HG03280 (cell line): ENCODE data around the gene GPRC5B.

Source experiments
- ATAC-seq: cut with Tn5 transposase; IDR thresholded peaks from one replicate; pipeline ENCODE4 v1.9.1; 2021; ENCODE audit warnings: mild to moderate bottlenecking, moderate library complexity; ENCODE audit not compliant: unreplicated experiment

GPRC5B gene

GRCh38 chr16:19898924-19899604 lies 14.4 kb upstream of the GPRC5B start:
- ATAC-seq = no peak

- no peak for ATAC-seq
Observed at GRCh38 chr16:19898166-19898565, 13.5 kb upstream of the GPRC5B start.

DNA sequence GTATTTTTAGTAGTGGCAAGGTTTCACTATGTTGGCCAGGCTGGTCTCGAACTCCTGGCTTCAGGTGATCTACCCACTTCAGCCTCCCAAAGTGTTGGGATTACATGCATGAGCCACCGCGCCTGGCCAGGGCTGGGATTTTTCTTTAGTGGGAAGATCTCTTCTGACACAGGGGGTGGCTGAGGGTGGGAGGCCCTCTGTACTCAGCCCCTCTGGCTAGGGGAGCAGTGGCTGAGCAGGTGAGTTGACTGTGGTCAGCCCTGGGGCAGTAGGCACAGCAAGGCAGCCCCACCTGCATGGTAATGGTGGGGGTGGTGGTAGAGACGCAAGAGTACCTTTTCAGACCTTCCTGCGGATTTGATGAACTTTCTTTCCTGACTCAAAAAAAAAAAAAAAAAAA lies 12.3 kb upstream of the GPRC5B start:
- ATAC-seq = no peak

DNA sequence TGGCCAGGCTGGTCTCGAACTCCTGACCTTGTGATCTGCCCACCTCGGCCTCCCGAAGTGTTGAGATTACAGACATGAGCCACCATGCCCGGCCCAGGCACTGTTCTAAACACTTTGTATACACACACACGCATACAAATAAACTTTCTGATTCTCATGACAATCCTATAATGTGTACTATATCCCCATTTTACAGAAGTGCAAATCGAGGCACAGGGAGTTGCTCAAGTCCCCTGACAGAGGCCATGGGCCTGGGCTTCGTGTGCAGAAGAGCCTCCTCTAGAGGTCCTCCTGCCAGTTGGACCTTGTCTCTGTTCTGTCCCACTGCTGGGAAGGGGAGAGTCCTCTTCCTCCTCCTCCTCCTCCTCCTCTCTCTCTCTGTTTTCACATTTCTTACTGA lies 9.9 kb upstream of the GPRC5B start:
- no peak for ATAC-seq

DNA sequence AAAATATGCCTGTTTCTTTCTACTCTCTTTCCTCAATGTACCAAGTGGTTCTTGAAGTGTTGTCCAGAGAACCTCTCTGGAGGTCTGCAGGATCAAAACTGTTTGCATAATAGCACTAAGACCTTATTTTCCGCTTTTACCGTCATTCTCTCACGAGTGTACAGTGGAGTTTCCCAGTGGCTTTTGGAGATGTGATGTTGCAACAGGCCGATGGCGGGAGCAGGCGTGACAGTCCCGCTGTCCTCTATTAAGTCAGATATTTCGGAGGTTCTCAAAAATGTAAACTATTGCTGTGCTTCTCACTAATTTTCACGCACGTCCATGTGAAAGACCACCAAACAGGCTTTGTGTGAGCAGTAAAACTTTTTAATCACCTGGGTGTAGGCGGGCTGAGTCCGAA lies 8.3 kb upstream of the GPRC5B start:
- no peak for ATAC-seq

GRCh38 chr16:19890901-19891300 lies 6.3 kb upstream of the GPRC5B start:
- no peak for ATAC-seq

DNA sequence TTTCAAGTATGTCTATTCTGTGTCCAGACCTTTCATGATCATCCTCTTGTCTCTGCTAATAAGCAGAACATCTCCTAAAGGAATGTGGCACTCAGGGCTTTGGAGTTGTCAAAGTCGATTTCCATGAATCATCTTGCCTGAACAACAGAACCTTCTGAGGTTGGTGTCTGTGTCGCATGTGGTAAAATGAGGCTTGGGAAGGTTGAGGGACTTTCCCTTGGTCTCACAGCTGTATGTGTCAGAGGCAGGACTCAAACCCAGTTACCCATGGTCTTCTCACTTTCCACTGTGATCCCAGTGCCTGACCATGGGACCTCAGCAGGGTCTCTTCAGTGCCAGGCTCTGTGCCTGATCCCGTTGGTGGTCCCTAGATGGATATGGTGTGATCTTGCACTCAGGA lies 4.2 kb upstream of the GPRC5B start:
- ATAC-seq = no peak

DNA sequence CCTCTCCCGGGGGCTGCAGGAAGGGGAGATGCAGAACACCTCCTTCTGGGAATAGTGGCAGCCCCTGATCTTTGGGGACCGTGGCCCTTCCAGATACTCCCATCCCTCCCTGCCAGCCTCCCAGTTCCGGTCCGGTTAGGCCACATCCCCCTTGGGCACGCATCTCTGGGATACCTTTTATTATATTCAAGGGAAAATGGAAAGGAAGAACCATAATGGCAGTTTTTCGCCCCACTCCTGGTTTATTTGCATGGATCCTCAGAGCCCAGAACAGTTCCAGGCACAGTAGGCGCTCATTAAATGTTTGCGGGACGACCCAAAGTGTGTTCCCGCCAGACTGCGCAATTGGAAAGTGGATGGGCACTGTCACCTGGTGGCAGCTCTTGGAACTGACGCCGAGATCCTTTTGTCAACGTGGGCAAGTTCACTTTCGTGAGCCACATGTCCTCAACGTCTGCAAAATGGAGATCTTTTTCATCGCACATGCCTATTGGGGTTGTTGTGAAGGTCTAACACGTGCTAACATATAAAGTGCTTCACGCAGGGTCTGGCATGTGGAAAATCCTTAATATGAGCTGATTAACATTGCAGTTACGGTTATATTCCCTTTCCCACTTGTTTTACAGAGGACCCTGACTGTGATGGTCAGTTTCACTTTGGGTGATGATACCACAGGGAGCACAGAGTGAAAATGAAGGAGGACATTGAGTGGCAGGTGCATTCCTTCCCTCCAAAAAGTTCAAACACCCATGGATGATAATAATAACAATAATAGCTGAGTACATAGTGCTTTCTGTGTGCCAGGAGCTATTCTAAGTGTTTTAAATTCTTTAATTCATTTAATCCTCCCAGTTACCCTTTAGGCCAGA lies 1.7 kb upstream of the GPRC5B start:
- ATAC-seq = no peak

DNA sequence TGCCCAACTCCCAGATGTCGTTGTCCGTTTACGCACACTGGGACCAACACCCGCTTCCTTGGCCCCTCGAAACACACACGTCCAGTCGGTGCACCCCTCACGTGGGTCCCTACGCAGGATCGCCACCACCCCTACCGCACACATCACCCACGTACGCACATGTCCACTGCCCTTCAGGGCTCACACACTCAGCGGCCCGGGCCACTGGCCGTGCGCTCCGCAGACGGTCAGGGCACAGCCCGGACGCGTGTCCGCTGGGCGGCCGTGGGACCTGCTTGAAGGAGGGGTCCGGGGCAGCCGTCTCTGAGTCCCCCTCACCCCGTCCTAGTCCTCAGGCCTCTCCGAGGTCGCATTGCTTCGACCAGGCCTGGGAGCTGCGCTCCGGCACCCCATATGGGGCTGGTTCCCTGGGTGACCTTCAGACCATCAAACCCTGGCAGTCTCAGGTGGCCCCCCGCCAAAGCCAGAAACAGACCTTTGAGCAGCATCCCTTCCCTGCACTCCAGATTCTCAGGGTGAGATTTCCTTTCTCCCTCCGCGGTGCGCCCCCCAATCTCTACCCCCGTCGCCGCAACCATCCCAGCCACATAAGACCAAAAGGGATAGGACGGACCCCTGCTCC lies 914 bp upstream of the GPRC5B start:
- ATAC-seq = no peak

DNA sequence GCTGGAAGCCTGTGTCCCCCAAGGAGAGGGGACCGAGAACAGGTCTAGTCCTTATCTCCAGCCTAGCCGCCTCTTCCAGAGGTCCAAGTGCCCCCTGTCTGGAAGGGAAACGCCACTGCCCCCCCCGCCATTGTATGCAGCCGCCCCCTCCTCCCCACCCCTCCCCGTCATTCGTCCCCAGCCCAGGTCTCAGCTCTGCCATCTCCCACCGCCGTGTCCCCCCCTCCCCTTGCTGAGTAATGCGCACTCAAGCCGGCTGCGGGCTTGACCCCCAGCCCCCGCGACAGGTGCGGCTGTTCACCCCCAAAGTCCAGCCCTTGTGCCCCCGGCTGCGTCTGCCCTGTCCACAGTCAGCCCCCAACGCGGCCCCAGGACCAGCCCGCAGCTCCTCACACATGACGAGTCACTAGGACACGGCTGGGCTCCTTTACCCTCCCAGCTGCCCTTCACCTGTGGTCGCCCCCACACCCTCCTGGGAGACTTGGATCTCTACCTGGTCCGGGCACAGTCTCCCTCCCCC lies 622 bp downstream of the GPRC5B start:
- ATAC-seq = no peak

GRCh38 chr16:19883296-19883965 lies 1.2 kb downstream of the GPRC5B start:
- ATAC-seq = no peak

DNA sequence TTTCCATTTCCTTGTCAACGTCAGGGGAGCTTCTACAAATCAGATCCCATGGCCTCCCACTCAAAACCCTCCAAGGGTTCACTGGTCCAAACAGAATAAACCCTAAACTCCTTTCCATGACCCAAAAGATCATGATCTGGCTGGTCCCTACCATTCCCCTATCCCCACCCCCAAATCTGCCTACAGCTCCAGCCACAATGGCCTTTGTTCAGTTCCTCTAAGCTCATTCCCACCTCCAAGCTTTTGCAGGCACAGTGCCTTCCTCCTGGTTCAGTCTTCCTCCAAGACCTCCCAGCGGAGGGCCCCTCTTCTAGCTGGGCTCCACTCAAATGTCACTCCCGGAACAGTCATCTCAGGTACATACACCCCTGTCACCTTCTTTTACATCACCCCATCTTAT lies 2.0 kb downstream of the GPRC5B start:
- ATAC-seq = no peak

DNA sequence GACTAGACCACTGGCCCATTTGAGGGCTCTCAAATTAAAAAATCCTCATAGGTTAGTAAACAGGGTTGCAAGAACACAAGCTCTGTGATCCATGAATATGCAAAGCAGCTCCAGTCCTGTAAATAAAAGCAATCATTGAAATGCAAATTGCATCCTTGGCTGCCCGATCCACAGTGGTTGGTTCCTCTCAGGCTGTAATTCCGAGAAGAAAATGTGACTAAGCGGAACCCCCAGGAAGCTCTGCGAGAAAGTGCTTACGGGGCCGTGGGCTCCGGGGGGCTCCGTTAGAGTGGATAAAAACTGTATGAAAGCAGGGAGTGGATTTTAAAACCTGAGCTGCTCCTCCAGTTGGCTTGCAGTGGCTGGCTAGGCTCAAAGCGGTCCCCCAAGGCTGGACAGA lies 2.5 kb downstream of the GPRC5B start:
- ATAC-seq = no peak

GRCh38 chr16:19881783-19882182 lies 2.9 kb downstream of the GPRC5B start:
- ATAC-seq = no peak

GRCh38 chr16:19881028-19881427 lies 3.6 kb downstream of the GPRC5B start:
- no peak for ATAC-seq

GRCh38 chr16:19879241-19879792 lies 5.3 kb downstream of the GPRC5B start:
- ATAC-seq = no peak

DNA sequence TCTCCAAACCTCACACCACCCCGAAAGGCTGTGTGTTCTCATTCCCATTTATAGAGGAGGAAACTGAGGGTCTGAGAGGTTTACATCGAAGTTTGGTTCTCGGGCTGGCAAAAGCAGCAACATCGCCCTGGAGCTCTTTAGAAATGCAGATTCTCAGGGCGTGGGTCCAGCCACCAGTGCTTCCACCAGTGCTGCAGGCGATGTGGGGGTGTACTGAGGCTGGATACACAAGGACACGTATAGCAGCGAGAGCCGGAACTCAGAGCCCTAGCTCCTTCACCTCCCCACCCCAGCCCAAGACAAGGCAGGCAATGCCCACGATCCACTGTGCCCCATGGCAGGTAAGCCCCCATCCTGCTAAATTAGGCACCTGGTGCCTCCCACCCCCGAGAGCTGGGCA lies 5.9 kb downstream of the GPRC5B start:
- ATAC-seq = no peak

- ATAC-seq = no peak
Observed at GRCh38 chr16:19876501-19877059, 8.1 kb downstream of the GPRC5B start.

DNA sequence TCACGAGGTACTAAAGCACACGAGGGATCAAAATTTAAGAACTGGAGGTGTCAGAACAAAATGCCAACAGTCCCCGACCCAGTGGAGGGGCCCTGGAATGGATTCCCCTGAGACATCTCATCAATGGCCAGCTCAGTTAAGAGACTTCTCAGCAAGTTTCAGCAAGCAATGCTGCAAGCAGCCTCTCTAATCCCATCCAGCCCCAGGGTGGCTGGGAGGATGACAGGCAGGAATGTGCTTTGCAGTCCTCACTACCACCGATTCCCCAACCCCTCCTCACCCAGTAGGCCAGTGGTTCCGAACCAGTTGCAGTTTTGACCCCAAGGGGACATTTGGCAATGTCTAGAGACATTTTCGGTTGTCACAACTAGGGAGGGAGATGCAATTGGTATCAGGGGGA lies 8.7 kb downstream of the GPRC5B start:
- ATAC-seq = no peak

- no peak for ATAC-seq
Observed at GRCh38 chr16:19874851-19875546, 9.6 kb downstream of the GPRC5B start.
